PC-9 (cell line): Measurements from ENCODE around the gene HLCS.

Experiments
- CTCF ChIP-seq: fragments of 200-600 bp; sonication (generic); conservative IDR thresholded peaks from 2 replicates; pipeline ENCODE4 v1.6.1; 2017; ENCODE audit warnings: mixed run types, antibody characterized with exemption, mild to moderate bottlenecking, moderate library complexity
- EZH2 ChIP-seq: fragments of 200-600 bp; sonication (generic); IDR thresholded peaks from 2 replicates; pipeline ENCODE4 v1.8.0; 2017; ENCODE audit warnings: antibody characterized with exemption, low read depth

GRCh38 chr21:36804874-36805611 is 161.4 kb downstream of the HLCS start:
- TF ChIP-seq CTCF = no peak
- no peak for TF ChIP-seq EZH2
